Hepatocyte (in vitro differentiated cells): Measurements from ENCODE around the gene SBK3. TPM values are rescaled to one million over a fixed set of nuclear protein-coding genes. Genes with fewer than 3 reads are reported as not detected.
A peak's percentile ranks its signal among the peaks of the same experiment; 100 is the strongest.

Experiments
- DNase-seq: peaks from one replicate; pipeline ENCODE4 v3.0.0-alpha.2; 2016; ENCODE audit warnings: low spot score
- H2AFZ ChIP-seq: fragments of 200-600 bp; sonication (generic); 2 replicates; pipeline ENCODE4 v1.6.0; 2016; ENCODE audit warnings: antibody characterized with exemption, mild to moderate bottlenecking
- H3K27ac ChIP-seq: fragments of 200-600 bp; sonication (generic); 2 replicates; pipeline ENCODE4 v1.5.1; 2016; ENCODE audit warnings: mild to moderate bottlenecking
- H3K27me3 ChIP-seq: fragments of 200-600 bp; sonication (generic); 2 replicates; pipeline ENCODE4 v1.6.1; 2016
- H3K36me3 ChIP-seq: fragments of 200-600 bp; sonication (generic); replicated peaks from 2 replicates; pipeline ENCODE4 v1.5.1; 2016; ENCODE audit warnings: low read depth; ENCODE audit not compliant: insufficient read depth
- H3K4me1 ChIP-seq: fragments of 200-600 bp; sonication (generic); 2 replicates; pipeline ENCODE4 v1.5.1; 2016; ENCODE audit warnings: mild to moderate bottlenecking, moderate library complexity; ENCODE audit not compliant: insufficient read depth
- H3K4me2 ChIP-seq: fragments of 200-600 bp; sonication (generic); 2 replicates; pipeline ENCODE4 v1.6.0; 2016
- H3K4me3 ChIP-seq: fragments of 200-600 bp; sonication (generic); 2 replicates; pipeline ENCODE4 v1.5.1; 2016; ENCODE audit warnings: mild to moderate bottlenecking
- H3K79me2 ChIP-seq: fragments of 200-600 bp; sonication (generic); 2 replicates; pipeline ENCODE4 v1.6.0; 2017; ENCODE audit warnings: mild to moderate bottlenecking
- H3K9me2 ChIP-seq: fragments of 200-600 bp; sonication (generic); replicated peaks from 2 replicates; pipeline ENCODE4 v1.6.0; 2017; ENCODE audit warnings: mild to moderate bottlenecking; ENCODE audit not compliant: insufficient read depth
- H3K9me3 ChIP-seq: fragments of 200-600 bp; sonication (generic); 2 replicates; pipeline ENCODE4 v1.5.1; 2016; ENCODE audit warnings: low read depth, mild to moderate bottlenecking
- H4K20me1 ChIP-seq: fragments of 200-600 bp; sonication (generic); 2 replicates; pipeline ENCODE4 v1.6.0; 2016; ENCODE audit warnings: mild to moderate bottlenecking; ENCODE audit not compliant: insufficient read depth, poor library complexity, severe bottlenecking
- EZH2 ChIP-seq: fragments of 200-600 bp; sonication (generic); IDR thresholded peaks from 2 replicates; pipeline ENCODE4 v1.6.1; 2016; ENCODE audit warnings: antibody characterized with exemption, mild to moderate bottlenecking, borderline replicate concordance
- EZH2phosphoT487 ChIP-seq: fragments of 200-600 bp; sonication (generic); IDR thresholded peaks from one replicate; pipeline ENCODE4 v1.6.1; 2018; ENCODE audit warnings: antibody characterized with exemption, mild to moderate bottlenecking, low read depth, moderate library complexity; ENCODE audit not compliant: unreplicated experiment, severe bottlenecking
- WGBS: methylation state at CpG from one replicate; pipeline ENCODE4 v1.1.6; 2016; ENCODE audit warnings: low lambda C conversion rate; ENCODE audit errors: missing lambda C conversion rate; 5-methylcytosine and 5-hydroxymethylcytosine counted together
- polyA plus RNA-seq: library from polyadenylated mRNA; unstranded; fragments of >200 nt; fragmentation: Nextera tagmentation; extraction: Ambion mirVana; gene quantifications from 2 replicates; pipeline ENCODE4 v1.2.1, GENCODE V29; 2016
- total RNA-seq: library from RNA; depleted of rRNA; stranded (reverse); fragments of >200 nt; gene quantifications from 2 replicates; pipeline ENCODE4 v1.2.3, GENCODE V29; 2014
- TF ChIP-seq, protein P1 (sequence below): fragments of 200-600 bp; sonication (generic); IDR thresholded peaks from 2 replicates; pipeline ENCODE4 v1.5.1; 2016; ENCODE audit warnings: antibody characterized with exemption, mild to moderate bottlenecking; ENCODE audit not compliant: poor library complexity

The SBK3 gene
- total and polyA plus RNA-seq, 2 experiments from 2014 or later: 0.57 TPM; not detected in 1

DNA sequence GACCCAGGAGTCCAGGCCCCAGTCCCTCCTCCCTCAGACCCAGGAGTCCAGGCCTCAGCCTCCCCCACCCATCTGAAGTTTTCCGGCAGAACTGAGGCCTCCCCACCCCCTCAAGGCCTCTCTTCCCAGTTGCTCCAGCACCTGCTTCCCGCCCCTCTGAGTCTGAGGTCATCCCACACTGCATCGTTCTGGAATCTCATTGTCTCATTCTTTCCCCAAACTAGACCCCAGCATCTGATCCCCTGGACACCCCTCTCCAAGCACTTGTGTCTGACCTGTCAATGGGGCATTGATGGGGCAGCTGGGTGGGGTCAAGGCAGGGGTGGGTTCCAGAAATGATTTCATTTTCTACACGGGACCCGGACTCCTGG is 7.6 kb downstream of the SBK3 start:
- H3K79me2 ChIP-seq: no peaks in the 10 kb centered on the region
- no peak for DNase-seq
- H3K27ac ChIP-seq: no peak overlapping the region
- H3K36me3 ChIP-seq: no peaks in the 10 kb centered on the region
- H3K27me3 ChIP-seq: no peaks in the 10 kb centered on the region
- no peaks in the 10 kb centered on the region for H3K9me3 ChIP-seq
- H3K4me2 ChIP-seq: no peak overlapping the region
- no peak overlapping the region for H2AFZ ChIP-seq
- TF ChIP-seq EZH2: no peak
- no peak for TF ChIP-seq EZH2phosphoT487
- TF ChIP-seq, protein P1, sequence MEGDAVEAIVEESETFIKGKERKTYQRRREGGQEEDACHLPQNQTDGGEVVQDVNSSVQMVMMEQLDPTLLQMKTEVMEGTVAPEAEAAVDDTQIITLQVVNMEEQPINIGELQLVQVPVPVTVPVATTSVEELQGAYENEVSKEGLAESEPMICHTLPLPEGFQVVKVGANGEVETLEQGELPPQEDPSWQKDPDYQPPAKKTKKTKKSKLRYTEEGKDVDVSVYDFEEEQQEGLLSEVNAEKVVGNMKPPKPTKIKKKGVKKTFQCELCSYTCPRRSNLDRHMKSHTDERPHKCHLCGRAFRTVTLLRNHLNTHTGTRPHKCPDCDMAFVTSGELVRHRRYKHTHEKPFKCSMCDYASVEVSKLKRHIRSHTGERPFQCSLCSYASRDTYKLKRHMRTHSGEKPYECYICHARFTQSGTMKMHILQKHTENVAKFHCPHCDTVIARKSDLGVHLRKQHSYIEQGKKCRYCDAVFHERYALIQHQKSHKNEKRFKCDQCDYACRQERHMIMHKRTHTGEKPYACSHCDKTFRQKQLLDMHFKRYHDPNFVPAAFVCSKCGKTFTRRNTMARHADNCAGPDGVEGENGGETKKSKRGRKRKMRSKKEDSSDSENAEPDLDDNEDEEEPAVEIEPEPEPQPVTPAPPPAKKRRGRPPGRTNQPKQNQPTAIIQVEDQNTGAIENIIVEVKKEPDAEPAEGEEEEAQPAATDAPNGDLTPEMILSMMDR: no peak
- H3K4me1 ChIP-seq: no peaks in the 10 kb centered on the region
- H3K4me3 ChIP-seq: no peak overlapping the region
- H4K20me1 ChIP-seq: no peaks in the 10 kb centered on the region
- WGBS: 65% methylated on average over 4 of the region's 5 CpGs
- no peaks in the 10 kb centered on the region for H3K9me2 ChIP-seq

DNA sequence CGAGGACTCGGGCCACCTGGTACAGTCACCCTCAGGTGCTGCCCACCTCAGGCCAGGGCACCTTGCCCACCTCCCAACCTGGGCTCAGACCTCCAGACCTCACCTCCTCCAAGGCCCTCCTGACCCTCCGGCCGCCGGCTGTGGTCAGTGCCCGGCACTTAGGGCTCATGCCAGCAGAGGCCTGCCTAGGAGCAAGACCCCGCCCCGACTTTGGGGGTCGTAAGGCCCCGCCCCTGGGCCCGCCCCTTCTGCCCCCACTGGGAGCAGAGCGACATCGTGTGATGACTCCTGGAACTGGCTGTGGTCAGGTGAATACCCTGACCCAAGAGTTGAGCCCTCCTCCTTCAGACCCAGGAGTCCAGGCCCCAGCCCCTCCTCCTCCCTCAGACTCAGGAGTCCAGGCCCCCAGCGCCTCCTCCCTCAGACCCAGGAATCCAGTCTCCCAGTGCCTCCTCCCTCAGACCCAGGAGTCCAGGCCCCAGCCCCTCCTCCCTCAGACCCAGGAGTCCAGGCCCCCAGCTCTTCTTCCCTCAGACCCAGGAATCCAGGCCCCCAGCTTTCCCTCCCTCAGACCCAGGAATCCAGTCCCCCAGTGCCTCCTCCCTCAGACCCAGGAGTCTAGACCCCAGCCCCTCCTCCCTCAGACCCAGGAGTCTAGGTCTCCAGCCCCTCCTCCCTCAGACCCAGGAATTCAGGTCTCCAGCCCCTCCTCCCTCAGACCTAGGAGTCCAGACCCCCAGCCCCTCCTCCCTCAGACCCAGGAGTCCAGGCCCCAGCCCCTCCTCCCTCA is 8.2 kb downstream of the SBK3 start, which contains the start of gene SBK2:
Gene SBK2, minus strand, starts transcription at position 183 of the 790 bp plus-strand sequence. CDS start 839 bp downstream, outside the sequence.
- WGBS: 38% methylated on average over 13 of the region's 14 CpGs
- no peak for DNase-seq
- Histone ChIP-seq H3K4me3 (no peak within 1 kb of the TSS), H3K9me2 (no peaks in the 10 kb centered on the region), H3K27ac (no peak within 1 kb of the TSS), H2AFZ (no peak within 1 kb of the TSS), H4K20me1 (no peaks in the 10 kb centered on the region), H3K4me1 (no peaks in the 10 kb centered on the region), H3K9me3 (no peaks in the 10 kb centered on the region), H3K79me2 (no peaks in the 10 kb centered on the region), H3K27me3 (no peaks in the 10 kb centered on the region), H3K36me3 (no peaks in the 10 kb centered on the region), H3K4me2 (no peak within 1 kb of the TSS)
- TF ChIP-seq EZH2 (no peak), EZH2phosphoT487 (no peak)
- TF ChIP-seq, protein P1: peak; percentile 25

DNA sequence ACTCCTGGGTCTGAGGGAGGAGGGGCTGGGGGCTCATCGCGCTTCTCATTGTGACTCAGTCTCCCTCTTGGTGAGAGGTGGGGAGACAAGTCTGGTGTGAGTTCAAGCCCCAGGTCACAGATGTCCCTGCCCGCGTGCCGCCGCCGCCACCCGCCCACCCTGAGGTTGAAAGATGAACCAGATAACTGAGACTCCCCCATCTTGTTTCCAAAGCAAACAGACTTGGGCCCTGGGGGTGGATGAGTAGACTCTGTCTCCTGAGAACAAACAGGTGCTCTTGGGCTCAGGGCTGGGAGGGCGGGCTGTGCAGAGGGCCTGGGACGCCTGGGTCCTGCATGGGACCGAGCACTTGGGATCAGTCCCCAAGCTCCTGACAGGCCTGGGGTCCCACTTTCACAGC is 9.0 kb downstream of the SBK3 start:
- TF ChIP-seq EZH2: no peak
- TF ChIP-seq EZH2phosphoT487: no peak
- TF ChIP-seq, protein P1: no peak
- no peaks in the 10 kb centered on the region for H3K36me3 ChIP-seq
- H3K9me2 ChIP-seq: no peaks in the 10 kb centered on the region
- no peak for DNase-seq
- H3K27me3 ChIP-seq: no peaks in the 10 kb centered on the region
- H4K20me1 ChIP-seq: no peaks in the 10 kb centered on the region
- no peaks in the 10 kb centered on the region for H3K4me1 ChIP-seq
- no peak overlapping the region for H3K4me3 ChIP-seq
- 80% methylated on average over 2 of the region's 11 CpGs for WGBS
- H2AFZ ChIP-seq: no peak overlapping the region
- no peaks in the 10 kb centered on the region for H3K9me3 ChIP-seq
- no peak overlapping the region for H3K4me2 ChIP-seq
- H3K79me2 ChIP-seq: no peaks in the 10 kb centered on the region
- H3K27ac ChIP-seq: no peak overlapping the region
